Right atrium auricular region (tissue), 2 donors: ENCODE data around the gene TBC1D14. TPM values are rescaled to one million over a fixed set of nuclear protein-coding genes. Genes with fewer than 3 reads are reported as not detected.
A peak's percentile ranks its signal among the peaks of the same experiment; 100 is the strongest.

ENCODE experiments used
- DNase-seq: peaks from one replicate; pipeline ENCODE4 v3.0.0-alpha.2; 2019; ENCODE audit warnings: low spot score
- H3K27ac ChIP-seq, 2 donors: fragments of 200-600 bp; sonication (generic); 1 replicate in 1 of 2; 2 replicates in 1 of 2; pipeline ENCODE4 v1.5.1; 2016 to 2019
- H3K27me3 ChIP-seq, 2 donors: fragments of 200-600 bp; sonication (generic); one replicate each; pipeline versions ENCODE4 v1.5.1 to v1.6.0; 2017 to 2019
- H3K36me3 ChIP-seq: fragments of 200-600 bp; sonication (generic); one replicate; pipeline ENCODE4 v1.5.1; 2016
- H3K4me1 ChIP-seq, 2 donors: fragments of 200-600 bp; sonication (generic); one replicate each; pipeline versions ENCODE4 v1.5.1 to v1.6.0; 2017 to 2019
- H3K4me3 ChIP-seq, 2 donors: fragments of 200-600 bp; sonication (generic); 1 replicate in 1 of 2; 2 replicates in 1 of 2; pipeline ENCODE4 v1.5.1; 2017 to 2019; ENCODE audit warnings: mild to moderate bottlenecking in 1 of 2, moderate library complexity in 1 of 2
- H3K9me3 ChIP-seq, 2 donors: fragments of 200-600 bp; sonication (generic); one replicate each; pipeline ENCODE4 v1.5.1; 2019
- CTCF ChIP-seq, 2 donors: fragments of 200-600 bp; sonication (generic); IDR thresholded peaks; one replicate each; pipeline ENCODE4 v1.5.1; 2019; ENCODE audit warnings: antibody characterized with exemption in 2 of 2
- total RNA-seq, 2 donors: library from RNA; depleted of rRNA; stranded (reverse); fragments of >200 nt; gene quantifications; one replicate each; pipeline ENCODE4 v1.1.0, GENCODE V29; 2016

Gene TBC1D14
- total RNA-seq, 2 donors from 2014 or later: 33.7 to 34.0 TPM

- TF ChIP-seq CTCF (IDR thresholded peaks at IDR 0.05): no peak
- H3K4me1 ChIP-seq: peaks cover 0 to 11% of the 10 kb centered on the region in 2 donors
- peaks cover 82% of the 10 kb centered on the region for H3K36me3 ChIP-seq
- peak; percentile 51 for DNase-seq
- no peaks in the 10 kb centered on the region for H3K27me3 ChIP-seq
- no peak overlapping the region for H3K4me3 ChIP-seq
- H3K9me3 ChIP-seq: no peaks in the 10 kb centered on the region
- no peak overlapping the region for H3K27ac ChIP-seq
Observed at GRCh38 chr4:6878451-6879059, 31.1 kb upstream of the TBC1D14 start.

GRCh38 chr4:6880691-6881090 lies 28.9 kb upstream of the TBC1D14 start:
- Histone ChIP-seq H3K36me3 (peaks cover 62% of the 10 kb centered on the region), H3K9me3 (no peaks in the 10 kb centered on the region), H3K4me1 (peaks cover 0 to 4% of the 10 kb centered on the region in 2 donors), H3K4me3 (no peak overlapping the region), H3K27me3 (no peaks in the 10 kb centered on the region), H3K27ac (no peak overlapping the region)
- no peak for TF ChIP-seq CTCF (IDR thresholded peaks at IDR 0.05)
- peak; percentile 9 for DNase-seq

- no peak overlapping the region for H3K27ac ChIP-seq
- DNase-seq: peak; percentile 54
Observed at GRCh38 chr4:6881908-6882307, 27.7 kb upstream of the TBC1D14 start.

GRCh38 chr4:6884341-6884870 lies 25.2 kb upstream of the TBC1D14 start:
- H3K4me3 ChIP-seq: no peak overlapping the region
- no peak for TF ChIP-seq CTCF (IDR thresholded peaks at IDR 0.05)
- H3K4me1 ChIP-seq: peaks cover 0 to 27% of the 10 kb centered on the region in 2 donors
- no peaks in the 10 kb centered on the region for H3K9me3 ChIP-seq
- H3K27me3 ChIP-seq: no peaks in the 10 kb centered on the region
- peaks cover 26% of the 10 kb centered on the region for H3K36me3 ChIP-seq
- no peak overlapping the region for H3K27ac ChIP-seq
- peak; percentile 30 for DNase-seq

More at GRCh38 chr4:6881908-6882307, 27.7 kb upstream of the TBC1D14 start:
- H3K4me1 ChIP-seq: peaks cover 0 to 16% of the 10 kb centered on the region in 2 donors
- no peak for TF ChIP-seq CTCF (IDR thresholded peaks at IDR 0.05)
- H3K4me3 ChIP-seq: no peak overlapping the region
- H3K9me3 ChIP-seq: no peaks in the 10 kb centered on the region
- peaks cover 50% of the 10 kb centered on the region for H3K36me3 ChIP-seq
- no peaks in the 10 kb centered on the region for H3K27me3 ChIP-seq

GRCh38 chr4:6885953-6886557 lies 23.6 kb upstream of the TBC1D14 start:
- no peaks in the 10 kb centered on the region for H3K9me3 ChIP-seq
- no peaks in the 10 kb centered on the region for H3K27me3 ChIP-seq
- peak; percentile 87 for DNase-seq
- peaks cover 0 to 34% of the 10 kb centered on the region in 2 donors for H3K4me1 ChIP-seq
- no peak overlapping the region for H3K4me3 ChIP-seq
- H3K36me3 ChIP-seq: peaks cover 15% of the 10 kb centered on the region
- H3K27ac ChIP-seq: peak overlapping the region; percentile 85 to 92
- peak in 1 of 2 donors; percentile 53 for TF ChIP-seq CTCF (IDR thresholded peaks at IDR 0.05)
